ENCODE measurements around the gene PCDH15. TPM values are rescaled to one million over a fixed set of nuclear protein-coding genes. Genes with fewer than 3 reads are reported as not detected.
A peak's percentile ranks its signal among the peaks of the same experiment; 100 is the strongest.

PCDH15 gene
- total and polyA plus RNA-seq, 2 of the 8 experiments (the other 6 are each of a cell fraction or from before 2014, with no cell fraction given), result 0.11 TPM; not detected in 1

GRCh38 chr10:54477738-54478137 lies 323.3 kb downstream of the PCDH15 start:
- Histone ChIP-seq H3K4me3 (ENCODE audit: extremely low read depth in 1 of 4, insufficient read depth in 2 of 4, low read depth in 3 of 4, low read length in 4 of 4) (no peak overlapping the region), H3K56ac (replicated peaks; ENCODE audit: insufficient read length, low read depth, low read length) (no peak overlapping the region), H3K14ac (ENCODE audit: insufficient read length) (no peak overlapping the region), H2AK5ac (ENCODE audit: low read depth, low read length) (no peak overlapping the region), H2BK15ac (ENCODE audit: low read length) (no peak overlapping the region), H3K4me1 (replicated peaks in 1 of 4; ENCODE audit: control insufficient read depth in 3 of 4, insufficient read depth in 4 of 4, low read length in 3 of 4) (peaks cover 0 to 2% (median 0%) of the 10 kb centered on the region in 4 experiments; a peak in 2 of 7 replicates), H3K27me3 (replicated peaks in 1 of 4; ENCODE audit: control insufficient read depth in 3 of 4, extremely low read depth in 1 of 4, insufficient read depth in 3 of 4, low read length in 3 of 4) (no peaks in the 10 kb centered on the region), H3K9ac (replicated peaks in 1 of 4; ENCODE audit: extremely low read depth in 1 of 4, low read depth in 3 of 4, low read length in 3 of 4) (no peak overlapping the region), H2AFZ (ENCODE audit: low read length) (no peak overlapping the region), H2BK12ac (ENCODE audit: low read depth, low read length) (no peak overlapping the region), H3K27ac (ENCODE audit: low read depth, low read length) (no peak overlapping the region), H4K91ac (replicated peaks; ENCODE audit: insufficient read length, low read length) (no peak overlapping the region), H3K79me2 (ENCODE audit: control insufficient read depth in 1 of 2, insufficient read depth in 2 of 2, low read length in 2 of 2) (no peaks in the 10 kb centered on the region), H3K36me3 (ENCODE audit: control insufficient read depth in 2 of 4, insufficient read depth in 4 of 4, low read length in 3 of 4) (no peaks in the 10 kb centered on the region), H2BK120ac (replicated peaks; ENCODE audit: low read depth, low read length) (no peak overlapping the region), H3K18ac (ENCODE audit: extremely low read depth, low read length) (no peak overlapping the region), H2BK5ac (ENCODE audit: low read depth, low read length) (no peak overlapping the region), H3K23ac (ENCODE audit: insufficient read length) (no peak overlapping the region), H4K20me1 (replicated peaks in 1 of 2; ENCODE audit: control insufficient read depth in 1 of 2, insufficient read depth in 2 of 2, low read length in 2 of 2) (no peaks in the 10 kb centered on the region), H3K23me2 (ENCODE audit: low read depth, low read length) (no peaks in the 10 kb centered on the region), H3K4ac (replicated peaks; ENCODE audit: insufficient read length, low read depth, low read length) (no peak overlapping the region), H3K4me2 (ENCODE audit: insufficient read depth in 1 of 2, low read depth in 2 of 2, low read length in 2 of 2) (no peak overlapping the region), H2BK20ac (ENCODE audit: low read length) (no peak overlapping the region), H4K8ac (ENCODE audit: extremely low read depth, insufficient read depth, low read length) (no peak overlapping the region), H3K79me1 (ENCODE audit: low read depth, low read length) (no peaks in the 10 kb centered on the region), H4K5ac (ENCODE audit: insufficient read length, low read depth, low read length) (no peak overlapping the region), H3K9me3 (ENCODE audit: insufficient read depth in 2 of 2, low read depth in 1 of 2, low read length in 1 of 2) (no peaks in the 10 kb centered on the region)
- POLR2A ChIA-PET (ENCODE audit: partially characterized antibody), result no interaction called here
- no peak for DNase-seq (ENCODE audit: low read depth in 1 of 2, low spot score in 2 of 2)
- TF ChIP-seq BCL11A (IDR thresholded peaks at IDR 0.05; ENCODE audit: low read depth in 2 of 2, low read length in 2 of 2) (no peak), RNF2 (IDR thresholded peaks at IDR 0.05; ENCODE audit: borderline replicate concordance, low read depth, low read length, missing control alignments, poor library complexity, severe bottlenecking) (no peak), CEBPB (IDR thresholded peaks at IDR 0.05; ENCODE audit: low read depth, low read length) (peak; percentile 88; the same call in 1 of the 2 replicates), KDM1A (IDR thresholded peaks at IDR 0.05; ENCODE audit: borderline replicate concordance, low read length) (no peak)
- CTCF ChIA-PET (ENCODE audit: partially characterized antibody), result no interaction called here
- WGBS, 2 experiments (ENCODE audit: extremely low coverage in 1 of 2, insufficient coverage in 1 of 2, insufficient read length in 1 of 2, insufficient replicate concordance in 2 of 2, low coverage in 1 of 2, low lambda C conversion rate in 2 of 2, missing lambda C conversion rate in 1 of 2), result 89% methylated on average over 4 of the region's 4 CpGs; no CpG with 5 or more reads in 1 of the 2 experiments
- FAIRE-seq, result no peak
